IPS-18c (cell line): ENCODE measurements around the gene ZNF384.
"Not testable (repeated sequence)": the region's sequence is repeated elsewhere in the genome, so short reads cannot be mapped to it uniquely, and the experiment has no call there.

Source experiments
- H3K4me3 ChIP-seq: 2 replicates; pipeline ENCODE4 v1.7.0; 2013; ENCODE audit warnings: low read depth, mild to moderate bottlenecking, low read length, moderate library complexity; ENCODE audit not compliant: insufficient read depth
- H3K9me3 ChIP-seq: one replicate; pipeline ENCODE4 v1.6.1; 2013; ENCODE audit warnings: mild to moderate bottlenecking, low read length, moderate library complexity; ENCODE audit not compliant: control insufficient read depth, insufficient read depth

Gene ZNF384

GRCh38 chr12:6688999-6689882, at the start of gene ZNF384:
Gene ZNF384, minus strand, starts transcription at chr12:6689375. Its CDS starts 9,855 bp downstream, at chr12:6679520.
- H3K9me3 ChIP-seq, result no peaks in the 10 kb centered on the region
- H3K4me3 ChIP-seq, result peak within 1 kb of the TSS; percentile 85

GRCh38 chr12:6736754-6737153, 47.6 kb upstream of the ZNF384 start:
- no peak overlapping the region for H3K4me3 ChIP-seq
- H3K9me3 ChIP-seq, result no peaks in the 10 kb centered on the region

- no peak overlapping the region for H3K4me3 ChIP-seq
- H3K9me3 ChIP-seq, result no peaks in the 10 kb centered on the region
These were observed 46.4 kb upstream of the ZNF384 start for GRCh38 chr12:6735448-6736191.

GRCh38 chr12:6734506-6735387, 45.6 kb upstream of the ZNF384 start:
- no peak overlapping the region for H3K4me3 ChIP-seq
- no peaks in the 10 kb centered on the region for H3K9me3 ChIP-seq

GRCh38 chr12:6730169-6730568, 41.0 kb upstream of the ZNF384 start:
- no peaks in the 10 kb centered on the region for H3K9me3 ChIP-seq
- H3K4me3 ChIP-seq, result no peak overlapping the region

GRCh38 chr12:6729186-6729585, 40.0 kb upstream of the ZNF384 start:
- no peak overlapping the region for H3K4me3 ChIP-seq
- no peaks in the 10 kb centered on the region for H3K9me3 ChIP-seq

- Histone ChIP-seq H3K4me3 (no peak overlapping the region), H3K9me3 (no peaks in the 10 kb centered on the region)
These were observed 36.2 kb upstream of the ZNF384 start for GRCh38 chr12:6725350-6725749.

- H3K9me3 ChIP-seq, result no peaks in the 10 kb centered on the region
- peak overlapping the region; percentile 45 for H3K4me3 ChIP-seq
These were observed 35.2 kb upstream of the ZNF384 start for GRCh38 chr12:6724409-6724797.

GRCh38 chr12:6723607-6724408, 34.6 kb upstream of the ZNF384 start, which contains the start of gene COPS7A:
Gene COPS7A, plus strand, starts transcription at chr12:6724046. Its CDS starts 611 bp downstream, at chr12:6724657.
- Histone ChIP-seq H3K4me3 (peak within 1 kb of the TSS; percentile 45), H3K9me3 (no peaks in the 10 kb centered on the region)

- H3K9me3 ChIP-seq, result no peaks in the 10 kb centered on the region
- H3K4me3 ChIP-seq, result no peak overlapping the region
These were observed 33.7 kb upstream of the ZNF384 start for GRCh38 chr12:6722863-6723262.

- Histone ChIP-seq H3K4me3 (no peak overlapping the region), H3K9me3 (peaks cover 6% of the 10 kb centered on the region)
These were observed 27.8 kb upstream of the ZNF384 start for GRCh38 chr12:6716874-6717437.

- not testable (repeated sequence) for H3K4me3 ChIP-seq, H3K9me3 ChIP-seq
These were observed 27.1 kb upstream of the ZNF384 start for GRCh38 chr12:6716031-6716873.

GRCh38 chr12:6708960-6709394, 19.8 kb upstream of the ZNF384 start:
- Histone ChIP-seq H3K9me3 (peaks cover under 1% of the 10 kb centered on the region), H3K4me3 (no peak overlapping the region)

GRCh38 chr12:6708351-6708750, 19.2 kb upstream of the ZNF384 start:
- not testable (repeated sequence) for H3K9me3 ChIP-seq, H3K4me3 ChIP-seq

GRCh38 chr12:6703631-6704030, 14.5 kb upstream of the ZNF384 start:
- H3K9me3 ChIP-seq, result no peaks in the 10 kb centered on the region
- no peak overlapping the region; the same call in 1 of the 2 replicates for H3K4me3 ChIP-seq
